HPDE6-E6E7 (cell line): ENCODE results near the gene LACTB.
"Not testable (repeated sequence)": the region's sequence is repeated elsewhere in the genome, so short reads cannot be mapped to it uniquely, and the experiment has no call there.

Experiments used
- DNase-seq: peaks from one replicate; pipeline ENCODE4 v3.0.0; 2011; ENCODE audit warnings: missing footprints; ENCODE audit errors: extremely low spot score

LACTB gene

DNA sequence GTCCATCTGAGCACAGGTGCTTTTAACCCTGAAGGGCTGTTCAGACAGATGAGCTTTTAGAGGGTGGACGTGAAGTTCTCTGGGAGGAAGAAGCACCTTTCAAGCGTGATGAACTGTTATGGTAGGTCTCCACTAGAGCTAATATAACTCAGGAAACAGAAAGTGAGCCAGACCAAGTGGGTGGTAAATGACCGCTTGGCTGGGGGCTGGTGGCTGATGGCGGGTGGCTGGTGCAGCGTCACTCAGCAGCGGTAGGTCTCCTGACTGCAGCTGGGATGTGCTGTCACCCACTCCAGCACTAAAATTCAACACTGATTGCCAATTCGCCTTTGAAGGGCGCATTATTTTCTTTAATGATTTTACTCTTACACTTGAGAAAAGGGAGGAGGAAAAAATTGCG is 31.2 kb upstream of the LACTB start:
- DNase-seq = no peak

DNA sequence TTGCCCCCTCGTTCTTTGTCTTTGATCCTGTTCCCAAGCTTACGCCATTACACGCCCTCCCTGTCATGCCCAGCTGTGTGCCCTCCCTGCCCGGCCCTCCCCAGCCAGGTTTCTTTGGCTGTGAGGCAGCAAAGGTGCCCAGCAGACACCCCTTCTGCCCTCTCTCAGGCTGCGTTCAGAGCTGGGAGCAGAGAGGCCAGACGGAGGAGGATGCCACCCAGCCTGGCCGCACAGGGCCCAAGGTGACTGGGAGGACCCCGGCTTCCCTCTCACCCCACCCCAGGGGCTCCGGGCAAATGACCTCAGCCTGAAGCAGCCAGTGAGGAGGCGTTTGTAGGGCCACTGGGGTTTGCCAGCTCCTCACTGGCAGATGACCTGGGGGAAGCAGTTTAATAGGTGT is 30.8 kb upstream of the LACTB start:
- DNase-seq = no peak

DNA sequence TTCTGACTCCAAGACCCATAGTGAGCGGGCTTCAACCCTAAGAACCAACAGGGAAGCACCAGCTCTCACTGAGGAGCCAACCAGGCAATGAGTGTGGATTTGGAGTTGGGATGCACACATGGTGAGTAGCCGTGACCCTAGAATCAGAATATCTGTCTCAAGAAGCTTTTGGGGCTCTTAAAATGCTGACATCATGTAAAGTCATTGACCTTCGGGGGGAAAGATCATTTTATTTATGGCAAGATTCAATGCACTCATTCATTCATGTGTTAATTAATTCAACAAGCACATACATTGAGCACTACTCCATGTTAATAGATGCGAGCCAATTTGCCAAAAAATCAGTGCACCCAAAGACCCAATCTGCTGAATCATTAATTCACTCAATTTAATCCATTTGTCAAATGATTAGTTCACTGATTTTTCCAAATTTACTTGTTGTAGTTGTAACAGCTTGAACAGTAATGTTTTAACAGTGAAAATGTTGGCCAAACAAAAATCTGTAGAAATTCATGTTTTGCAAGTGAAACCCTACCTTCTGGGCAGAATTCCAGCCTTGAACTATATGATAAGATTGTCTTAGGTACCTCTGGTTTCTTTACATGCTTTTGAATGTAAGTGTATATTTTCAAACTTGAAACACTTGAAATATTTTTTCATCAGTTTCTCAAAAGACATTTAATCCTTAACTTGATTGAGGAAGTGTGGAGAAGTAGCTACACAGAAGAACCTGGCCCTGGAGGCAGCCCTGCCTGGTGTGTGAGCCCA is 29.8 kb upstream of the LACTB start:
- DNase-seq = no peak

- peak; percentile 72 for DNase-seq
These were observed 28.0 kb upstream of the LACTB start for GRCh38 chr15:63093486-63094205.

DNA sequence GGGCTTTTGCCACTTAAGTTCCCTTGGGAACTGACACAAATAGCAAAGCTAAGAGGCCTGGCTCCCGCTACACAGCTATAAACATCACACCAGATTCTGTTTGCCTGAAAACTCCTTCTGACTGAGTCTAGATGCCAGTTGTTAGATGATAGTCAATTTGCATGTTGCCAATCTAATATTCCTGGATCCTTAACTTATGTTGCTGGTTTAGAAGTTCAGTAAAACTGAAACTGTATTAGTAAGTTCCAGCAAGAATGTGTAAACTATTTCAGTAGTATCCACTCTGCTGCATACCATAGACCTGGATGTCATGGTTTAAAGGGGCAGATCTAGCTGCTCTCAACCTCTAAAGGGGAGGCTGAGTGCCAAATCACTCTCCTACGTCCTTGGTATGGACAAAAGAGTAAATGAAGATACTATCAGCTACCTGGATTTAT is 27.1 kb upstream of the LACTB start:
- DNase-seq = no peak

DNA sequence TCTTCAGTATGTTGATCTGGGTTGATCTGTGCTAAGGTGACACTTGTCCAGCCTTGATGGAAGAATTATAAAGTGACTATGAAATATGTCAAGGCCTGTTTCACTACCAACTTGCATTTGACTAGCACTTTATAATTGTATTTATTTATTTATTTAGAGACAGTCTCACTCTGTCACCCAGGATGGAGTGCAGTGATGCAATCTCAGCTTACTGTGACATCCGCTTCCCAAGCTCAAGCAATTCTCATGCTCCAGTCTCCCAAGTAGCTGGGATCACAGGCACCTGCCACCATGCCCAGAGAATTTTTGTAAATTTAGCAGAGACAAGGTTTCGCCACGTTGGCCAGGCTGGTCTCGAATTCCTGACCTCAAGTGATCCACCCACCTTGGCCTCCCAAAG is 25.5 kb upstream of the LACTB start:
- DNase-seq = no peak

- DNase-seq = not testable (repeated sequence)
These were observed 22.8 kb upstream of the LACTB start for GRCh38 chr15:63098901-63099300.

DNA sequence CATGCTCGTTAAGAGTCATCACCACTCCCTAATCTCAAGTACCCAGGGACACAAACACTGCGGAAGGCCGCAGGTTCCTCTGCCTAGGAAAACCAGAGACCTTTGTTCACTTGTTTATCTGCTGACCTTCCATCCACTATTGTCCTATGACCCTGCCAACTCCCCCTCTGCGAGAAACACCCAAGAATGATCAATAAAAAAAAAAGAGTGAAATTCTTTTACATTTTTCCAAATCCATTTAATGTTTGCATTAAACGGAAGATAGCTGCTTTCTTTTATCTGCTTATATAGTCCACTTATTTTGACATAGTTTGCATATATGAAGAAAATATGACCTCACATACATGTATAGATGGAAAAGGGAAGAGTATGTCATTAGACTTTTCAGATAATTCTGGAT is 22.1 kb upstream of the LACTB start:
- DNase-seq = not testable (repeated sequence)

- no peak for DNase-seq
These were observed 18.2 kb upstream of the LACTB start for GRCh38 chr15:63103416-63103815.

DNA sequence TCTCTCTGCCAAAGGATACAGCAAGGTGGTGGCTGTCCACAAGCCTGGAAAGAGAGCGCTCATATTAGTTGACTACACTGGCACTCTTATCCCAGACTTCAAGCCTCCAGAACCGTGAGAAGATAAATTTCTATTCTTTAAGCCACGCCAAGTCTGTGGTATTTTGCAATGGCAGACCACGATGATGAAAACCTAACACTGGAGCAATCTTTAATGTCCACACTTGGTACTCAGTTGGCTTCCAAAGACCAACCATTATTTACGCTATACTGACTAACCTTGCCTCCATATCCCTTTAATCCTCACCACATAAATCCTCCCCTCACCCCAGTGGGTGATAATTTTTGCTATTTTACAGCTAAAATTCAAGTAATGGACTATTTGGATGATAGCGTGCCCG is 16.9 kb upstream of the LACTB start:
- no peak for DNase-seq

DNA sequence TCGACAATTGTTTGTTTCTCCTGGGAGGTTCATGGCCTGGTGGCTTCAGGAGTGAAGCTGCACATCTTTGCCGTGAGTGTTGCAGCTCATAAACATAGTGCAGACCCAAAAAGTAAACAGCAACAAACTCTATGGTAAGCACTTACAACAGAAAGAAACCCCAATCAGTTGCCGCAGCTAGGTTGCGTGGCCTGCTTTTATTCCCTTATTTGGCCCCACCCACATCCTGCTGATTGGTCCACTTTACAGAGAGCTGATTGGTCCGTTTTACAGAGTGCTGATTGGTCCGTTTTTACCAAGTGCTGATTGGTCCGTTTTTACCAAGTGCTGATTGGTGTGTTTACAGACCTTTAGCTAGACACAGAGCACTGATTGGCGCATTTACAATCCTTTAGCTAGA is 16.3 kb upstream of the LACTB start:
- not testable (repeated sequence) for DNase-seq

GRCh38 chr15:63107895-63108546 is 13.6 kb upstream of the LACTB start:
- no peak for DNase-seq

DNA sequence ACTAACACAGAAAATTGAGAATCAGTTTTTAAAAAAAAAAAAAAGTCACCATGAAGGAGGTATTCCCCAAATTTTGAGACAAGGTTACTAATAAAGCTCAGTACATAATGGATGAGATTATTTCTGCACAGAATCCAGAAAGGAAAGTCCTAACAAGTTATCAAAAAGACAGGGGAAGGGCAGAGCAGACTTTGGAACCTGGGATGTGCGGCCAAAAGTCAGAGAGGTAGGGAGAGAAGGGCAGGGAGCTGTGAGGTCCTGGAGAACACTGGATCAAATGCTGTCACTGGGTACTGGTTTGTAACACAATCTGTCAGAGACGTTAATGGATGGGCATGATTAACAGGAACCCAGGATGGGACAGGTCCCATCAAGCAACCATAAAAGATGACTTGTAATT is 12.2 kb upstream of the LACTB start:
- DNase-seq = no peak

- no peak for DNase-seq
These were observed 11.7 kb upstream of the LACTB start for GRCh38 chr15:63109920-63110319.

DNA sequence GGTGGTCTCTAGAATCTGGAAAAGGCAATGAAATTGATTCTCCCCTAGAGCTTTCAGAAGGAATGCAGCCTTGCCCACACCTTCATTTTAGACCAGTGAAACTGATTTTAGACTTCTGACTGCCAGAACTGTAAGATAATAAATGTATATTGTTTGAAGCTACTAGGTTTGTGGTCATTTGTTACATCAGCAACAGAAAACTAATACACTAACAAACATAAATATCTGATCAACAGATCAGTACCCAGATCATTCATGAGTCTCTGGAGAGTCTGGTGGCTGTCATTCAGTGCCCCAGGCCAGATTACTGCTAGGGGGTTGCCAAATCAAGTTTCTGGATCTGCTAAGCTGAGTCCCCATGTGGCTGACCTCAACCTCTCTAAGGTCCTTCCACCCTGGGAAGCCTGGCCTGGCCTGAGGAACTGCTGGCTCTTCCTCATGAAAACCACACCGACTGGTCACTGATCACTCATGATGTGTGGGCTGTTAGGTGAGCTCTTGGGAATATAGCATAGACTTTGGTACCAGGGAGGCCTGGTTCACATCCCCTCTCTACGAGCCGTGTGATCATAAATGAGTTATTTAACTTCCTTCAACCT is 11.1 kb upstream of the LACTB start:
- no peak for DNase-seq

- no peak for DNase-seq
These were observed 10.2 kb upstream of the LACTB start for GRCh38 chr15:63111481-63111880.

DNA sequence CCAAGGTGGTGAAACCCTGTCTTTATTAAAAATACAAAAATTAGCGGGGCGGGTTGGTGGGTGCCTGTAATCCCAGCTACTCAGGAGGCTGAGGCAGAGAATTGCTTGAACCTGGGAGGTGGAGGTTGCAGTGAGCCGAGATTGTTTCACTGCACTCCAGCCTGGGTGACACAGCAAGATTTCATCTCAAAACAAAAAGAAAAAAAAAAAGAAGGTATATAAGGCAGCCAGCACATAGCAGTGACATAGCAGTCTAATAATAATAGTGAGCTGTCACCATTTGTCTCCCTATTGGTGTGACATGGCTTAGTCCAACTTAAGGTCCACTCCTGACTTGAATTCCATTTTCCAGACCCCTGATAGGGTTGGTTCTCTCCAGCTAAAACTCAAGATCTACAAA is 8.8 kb upstream of the LACTB start:
- DNase-seq = no peak

DNA sequence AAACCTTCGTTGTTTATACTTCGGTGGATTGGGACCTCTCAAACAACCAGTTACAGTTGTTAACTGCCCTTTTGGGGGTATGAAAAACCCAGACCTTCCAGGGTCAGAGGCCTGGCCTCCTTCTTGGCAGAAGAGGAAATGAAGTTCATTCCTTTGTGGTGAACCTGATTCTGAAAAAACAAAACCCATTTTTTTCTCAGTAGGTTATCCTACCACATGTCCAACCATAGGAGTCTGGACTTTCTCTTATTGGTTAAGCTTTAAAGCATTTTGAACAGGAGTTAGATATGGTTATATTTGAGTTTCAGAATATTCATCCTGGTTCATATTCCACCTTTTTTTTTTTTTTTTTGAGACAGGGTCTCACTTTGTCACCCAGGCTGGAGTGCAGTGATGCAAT is 7.2 kb upstream of the LACTB start:
- no peak for DNase-seq

- DNase-seq = no peak
These were observed 2.8 kb upstream of the LACTB start for GRCh38 chr15:63118854-63119253.

DNA sequence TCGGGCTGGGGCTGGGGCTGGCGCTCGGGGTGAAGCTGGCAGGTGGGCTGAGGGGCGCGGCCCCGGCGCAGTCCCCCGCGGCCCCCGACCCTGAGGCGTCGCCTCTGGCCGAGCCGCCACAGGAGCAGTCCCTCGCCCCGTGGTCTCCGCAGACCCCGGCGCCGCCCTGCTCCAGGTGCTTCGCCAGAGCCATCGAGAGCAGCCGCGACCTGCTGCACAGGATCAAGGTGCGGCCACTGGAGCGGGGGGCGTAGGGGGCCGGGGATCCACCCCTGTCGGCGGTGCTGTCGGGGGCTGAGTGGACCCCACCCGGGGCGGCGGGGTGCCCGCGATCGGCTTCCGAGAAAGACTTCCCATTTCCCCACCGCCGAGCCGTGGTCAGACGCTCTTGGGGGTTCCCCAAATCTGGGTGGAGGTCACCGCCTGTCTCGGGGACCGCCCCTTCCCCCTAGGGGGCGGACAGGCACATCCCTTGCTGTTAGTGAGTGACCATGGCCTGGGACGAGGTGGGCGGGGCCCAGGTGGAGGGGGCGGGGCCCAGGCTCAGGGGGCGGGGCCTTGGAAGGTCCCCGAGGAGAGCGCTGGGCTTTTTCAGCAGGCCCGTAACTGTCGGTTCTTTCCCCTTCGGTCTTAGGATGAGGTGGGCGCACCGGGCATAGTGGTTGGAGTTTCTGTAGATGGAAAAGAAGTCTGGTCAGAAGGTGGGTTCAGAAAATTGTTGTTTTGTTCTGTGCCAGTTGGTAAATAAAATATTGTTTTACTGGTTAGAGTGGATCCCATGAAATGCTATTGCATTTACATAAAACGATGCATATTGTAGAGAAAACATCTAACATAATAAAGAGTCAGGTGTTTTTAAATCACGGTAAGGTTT is 578 bp downstream of the LACTB start:
- DNase-seq = peak; percentile 90

GRCh38 chr15:63124506-63124905 is 2.8 kb downstream of the LACTB start:
- no peak for DNase-seq
